K562 (cell line): Measurements from ENCODE around the gene TMEM214. TPM values are rescaled to one million over a fixed set of nuclear protein-coding genes. Genes with fewer than 3 reads are reported as not detected.
A peak's percentile ranks its signal among the peaks of the same experiment; 100 is the strongest.

ENCODE experiments used
- ATAC-seq: fragments of 200-7000 bp; cut with Tn5 transposase; 3 replicates; pipeline ENCODE4 v1.9.1; 2020; ENCODE audit warnings: moderate library complexity
- BruUV-seq: library from RNA; stranded (reverse); fragments of 400-500 nt; replicated peaks from 2 replicates; lab custom pipeline; 2021; lab: Mats Ljungman, UMichigan
- CTCF ChIA-PET: fragments of 300-600 bp; formaldehyde crosslinking; extraction: SDS; loops from one replicate; lab custom pipeline; 2021; ENCODE audit warnings: low intra/inter-chr PET ratio; lab: Yijun Ruan, JAX
- POLR2A ChIA-PET: fragments of 300-600, 350-650 bp; sonication (Branson Sonifier 250); formaldehyde crosslinking; extraction: SDS; loops from one replicate; lab custom pipeline; 2021; ENCODE audit warnings: antibody characterized with exemption, inconsistent platforms; lab: Yijun Ruan, JAX
- DNase-seq, 4 experiments: peaks; one replicate each; pipeline versions ENCODE4 v3.0.0 to v3.0.0-alpha.2; 2011 to 2018; ENCODE audit warnings: low spot score in 3 of 4, mixed read lengths in 3 of 4; ENCODE audit errors: extremely low read depth in 1 of 4
- FAIRE-seq: peaks from 2 replicates; lab custom pipeline; 2011; peaks lifted over from hg19 to GRCh38; lab: Jason Lieb, UNC
- H2AFZ ChIP-seq: 2 replicates; pipeline ENCODE4 v1.6.0; 2011; ENCODE audit warnings: low read depth, low read length, control low read depth, inconsistent platforms
- H3K27ac ChIP-seq: fragments of 200-600 bp; 3 replicates; pipeline ENCODE4 v1.8.0; 2011; ENCODE audit warnings: low read depth, mild to moderate bottlenecking, control low read depth, inconsistent platforms, low read length, moderate library complexity, mixed read lengths; ENCODE audit errors: extremely low read depth
- H3K27me3 ChIP-seq, 2 experiments: fragments of 300-600 bp in 1 of 2; 2 replicates in 1 of 2; 3 replicates in 1 of 2; pipeline versions ENCODE4 v1.6.0 to v1.8.0; 2011; ENCODE audit warnings: inconsistent platforms in 2 of 2, low read length in 2 of 2, mild to moderate bottlenecking in 1 of 2, mixed read lengths in 1 of 2, moderate library complexity in 1 of 2; ENCODE audit not compliant: control insufficient read depth in 2 of 2, insufficient read depth in 2 of 2
- H3K36me3 ChIP-seq: fragments of 300-600 bp; 3 replicates; pipeline ENCODE4 v1.8.0; 2011; ENCODE audit warnings: mild to moderate bottlenecking, low read length, inconsistent platforms; ENCODE audit not compliant: control insufficient read depth, insufficient read depth
- H3K4me1 ChIP-seq, 2 experiments: fragments of 200-600 bp in 1 of 2; replicated peaks in 1 of 2; 2 replicates in 1 of 2; 3 replicates in 1 of 2; pipeline versions ENCODE4 v1.5.1 to v1.8.0; 2011; ENCODE audit warnings: inconsistent platforms in 2 of 2, low read length in 2 of 2, mild to moderate bottlenecking in 1 of 2, mixed read lengths in 1 of 2, moderate library complexity in 1 of 2; ENCODE audit not compliant: control insufficient read depth in 2 of 2, insufficient read depth in 2 of 2
- H3K4me2 ChIP-seq: 2 replicates; pipeline ENCODE4 v1.6.1; 2011; ENCODE audit warnings: low read length, control low read depth, inconsistent platforms, mixed read lengths; ENCODE audit not compliant: insufficient read depth
- H3K4me3 ChIP-seq: fragments of 200-600 bp; sonication (generic), shearing (Covaris generic); 2 replicates; pipeline ENCODE4 v1.5.1; 2016; ENCODE audit warnings: control low read depth, inconsistent platforms
- H3K79me2 ChIP-seq: fragments of 200-600 bp; 3 replicates; pipeline ENCODE4 v1.8.0; 2011; ENCODE audit warnings: low read length, inconsistent platforms; ENCODE audit not compliant: control insufficient read depth, insufficient read depth
- H3K9ac ChIP-seq, 2 experiments: 2 replicates each; pipeline versions ENCODE4 v1.6.0 to v1.6.1; 2011; ENCODE audit warnings: low read depth in 2 of 2, low read length in 2 of 2, control low read depth in 1 of 2, inconsistent platforms in 1 of 2, mild to moderate bottlenecking in 1 of 2, mixed read lengths in 1 of 2; ENCODE audit not compliant: insufficient read depth in 1 of 2
- H3K9me1 ChIP-seq: one replicate; pipeline ENCODE4 v1.6.0; 2011; ENCODE audit warnings: inconsistent platforms, mild to moderate bottlenecking, low read length, moderate library complexity; ENCODE audit not compliant: control insufficient read depth, insufficient read depth
- H3K9me3 ChIP-seq: replicated peaks from 2 replicates; pipeline ENCODE4 v1.5.1; 2011; ENCODE audit warnings: low read depth, low read length, inconsistent platforms; ENCODE audit not compliant: control insufficient read depth, insufficient read depth
- H4K20me1 ChIP-seq: replicated peaks from 2 replicates; pipeline ENCODE4 v1.6.1; 2011; ENCODE audit warnings: low read length, inconsistent platforms, mixed read lengths; ENCODE audit not compliant: control insufficient read depth, insufficient read depth
- CHD2 ChIP-seq: IDR thresholded peaks from 2 replicates; pipeline ENCODE4 v1.6.1; 2011; ENCODE audit warnings: low read depth, low read length
- CSDE1 ChIP-seq, 2 experiments: fragments of 450-650 bp; IDR thresholded peaks; 2 replicates each; pipeline ENCODE4 v1.6.1; 2016; ENCODE audit warnings: mild to moderate bottlenecking in 1 of 2
- HNRNPH1 ChIP-seq: fragments of 200-400 bp; formaldehyde crosslinking; optimal IDR thresholded peaks from 2 replicates; pipeline ENCODE3; 2017; ENCODE audit warnings: low read depth, mild to moderate bottlenecking, low read length, moderate library complexity
- RFX7 ChIP-seq: fragments of 250-450 bp; sonication (Bioruptor Pico); IDR thresholded peaks from 2 replicates; pipeline ENCODE4 v1.5.1; 2021; ENCODE audit warnings: mild to moderate bottlenecking
- SMAD2 ChIP-seq: fragments of 150-350 bp; IDR thresholded peaks from 2 replicates; pipeline ENCODE4 v1.6.1; 2014; ENCODE audit warnings: low read depth, mild to moderate bottlenecking, low read length
- SP2 ChIP-seq: IDR thresholded peaks from 2 replicates; pipeline ENCODE4 v1.6.1; 2011; ENCODE audit warnings: mild to moderate bottlenecking, low read depth, low read length, moderate library complexity; ENCODE audit not compliant: poor library complexity, severe bottlenecking; ENCODE audit errors: extremely low read depth
- XRCC4 ChIP-seq: IDR thresholded peaks from one replicate; pipeline ENCODE4 v1.6.1; 2011; ENCODE audit not compliant: insufficient read depth, insufficient read length; ENCODE audit errors: extremely low read depth
- ZNF175 ChIP-seq: fragments of 200-800 bp; sonication (Bioruptor generic); IDR thresholded peaks from 2 replicates; pipeline ENCODE4 v1.6.1; 2016; ENCODE audit warnings: low read depth, mild to moderate bottlenecking, missing genetic modification characterization, missing compliant biosample characterization
- WGBS: fragments of 100-300 bp; shearing (Covaris generic); methylation state at CpG from one replicate; pipeline ENCODE4 v1.1.6; 2016; ENCODE audit warnings: low coverage, mixed read lengths; ENCODE audit not compliant: insufficient coverage; ENCODE audit errors: missing lambda C conversion rate; 5-methylcytosine and 5-hydroxymethylcytosine counted together
- in situ Hi-C: fragments of 300-500 bp; cut with MboI; formaldehyde crosslinking; loops from 4 replicates; pipeline ENCODE4 v1.15.0; 2018; ENCODE audit warnings: inconsistent platforms, mixed read lengths
- intact Hi-C: fragments of 100-400 bp; cut with micrococcal nuclease; formaldehyde crosslinking; loops from 2 replicates; pipeline ENCODE4 v1.14.2; 2022
- polyA plus RNA-seq, 8 experiments: library from polyadenylated mRNA; depleted of rRNA in 4 of 8; stranded (reverse) in 5 of 8; unstranded in 3 of 8; fragments of >200 nt; fragmentation: Nextera tagmentation in 2 of 8; fragmentation: Illumina TruSeq in 1 of 8; extraction: Ambion mirVana in 2 of 8; extraction: Trizol in 1 of 8; gene quantifications; 2 replicates each; pipeline versions ENCODE4 v1.2.1 to v1.2.3, GENCODE V29; 2011 to 2014; ENCODE audit warnings: inconsistent platforms in 1 of 8, missing spikeins in 1 of 8
- total RNA-seq, 7 experiments: library from RNA; depleted of rRNA in 6 of 7; stranded (reverse); fragments of >200 nt in 6 of 7; fragmentation: Illumina TruSeq in 2 of 7; extraction: Trizol in 2 of 7; gene quantifications; 2 replicates each; pipeline versions ENCODE4 v1.2.1 to v1.2.3, GENCODE V29; 2011 to 2021; ENCODE audit warnings: low replicate concordance in 1 of 7
- TF ChIP-seq, protein P1 (sequence below): sonication (generic); formaldehyde crosslinking; IDR thresholded peaks from 2 replicates; pipeline ENCODE4 v1.8.1; 2023; ENCODE audit warnings: mild to moderate bottlenecking, missing genetic modification reagents
- TF ChIP-seq, protein P2 (sequence below), 2 experiments: fragments of 450-650 bp; IDR thresholded peaks; 2 replicates each; pipeline ENCODE4 v1.6.1; 2016; ENCODE audit warnings: mild to moderate bottlenecking in 2 of 2, borderline replicate concordance in 1 of 2, low read depth in 1 of 2, moderate library complexity in 1 of 2
- TF ChIP-seq, protein P3 (sequence below): fragments of 250-450 bp; sonication (Bioruptor Pico); IDR thresholded peaks from 2 replicates; pipeline ENCODE4 v1.5.0; 2021

The TMEM214 gene
- total and polyA plus RNA-seq, 9 of the 15 experiments (the other 6 are each of a cell fraction or from before 2014, with no cell fraction given): 11.4 to 81.4 (median 44.1) TPM

DNA sequence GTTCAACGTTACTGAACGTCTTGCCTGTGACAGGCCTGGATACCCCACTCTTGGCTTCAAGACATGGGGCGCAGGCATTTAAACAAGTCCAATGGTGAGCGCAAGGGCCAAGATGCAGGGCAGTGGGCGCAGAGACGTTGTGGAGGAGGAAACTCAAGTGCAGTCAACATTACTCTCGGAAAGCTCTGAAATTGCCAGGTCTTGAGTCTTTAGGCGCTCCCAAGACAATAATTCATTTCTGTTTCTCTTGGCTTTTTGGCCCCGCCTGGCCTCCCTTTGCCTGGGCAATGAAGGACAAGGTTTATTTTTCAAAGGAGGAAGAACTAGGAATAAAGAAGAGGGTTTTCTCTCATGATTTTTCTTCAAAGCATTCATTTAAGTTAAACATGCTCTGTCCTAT lies 13.3 kb upstream of the TMEM214 start:
- no peaks in the 10 kb centered on the region for H3K27me3 ChIP-seq
- intact Hi-C loops: loop anchor here (5.0 to 10.0 kb wide), 2 partner anchors 173 to 255 kb away; partner anchors contain the start of gene SLC35F6
- peaks cover 33% of the 10 kb centered on the region for H3K36me3 ChIP-seq
- 0 out of 2 replicates have a peak, but pooled peaks cover 7% of the 10 kb centered on the region for H4K20me1 ChIP-seq
- H3K4me2 ChIP-seq: peak overlapping the region; percentile 70
- in situ Hi-C loops: no loop called here
- peaks cover 53 to 67% of the 10 kb centered on the region in 2 experiments for H3K4me1 ChIP-seq
- H3K9me1 ChIP-seq: no peaks in the 10 kb centered on the region
- 71% methylated on average over 7 of the region's 9 CpGs for WGBS
- peak overlapping the region in 1 of 2 experiments; percentile 50; a peak in 1 of 4 replicates for H3K9ac ChIP-seq
- ATAC-seq (no peak), FAIRE-seq (no peak), DNase-seq (no peak)
- CTCF ChIA-PET: interaction anchor here (6.8 kb wide), 1 partner anchor 58 kb away, joined by 65 read pairs; no protein-coding TSS in a partner anchor
- H3K79me2 ChIP-seq: peaks cover 45% of the 10 kb centered on the region
- H3K4me3 ChIP-seq: no peak overlapping the region
- H3K9me3 ChIP-seq: no peaks in the 10 kb centered on the region
- H3K27ac ChIP-seq: peak overlapping the region; percentile 64; the same call in 2 of the 3 replicates
- POLR2A ChIA-PET: interaction anchor here (0.7 to 3.1 kb wide), 7 partner anchors 9 to 299 kb away, joined by 3 to 18 read pairs (median 4); partner anchors contain the start of gene TMEM214
- BruUV-seq: no TSS peak
- no peak overlapping the region for H2AFZ ChIP-seq
- TF ChIP-seq, protein P1, sequence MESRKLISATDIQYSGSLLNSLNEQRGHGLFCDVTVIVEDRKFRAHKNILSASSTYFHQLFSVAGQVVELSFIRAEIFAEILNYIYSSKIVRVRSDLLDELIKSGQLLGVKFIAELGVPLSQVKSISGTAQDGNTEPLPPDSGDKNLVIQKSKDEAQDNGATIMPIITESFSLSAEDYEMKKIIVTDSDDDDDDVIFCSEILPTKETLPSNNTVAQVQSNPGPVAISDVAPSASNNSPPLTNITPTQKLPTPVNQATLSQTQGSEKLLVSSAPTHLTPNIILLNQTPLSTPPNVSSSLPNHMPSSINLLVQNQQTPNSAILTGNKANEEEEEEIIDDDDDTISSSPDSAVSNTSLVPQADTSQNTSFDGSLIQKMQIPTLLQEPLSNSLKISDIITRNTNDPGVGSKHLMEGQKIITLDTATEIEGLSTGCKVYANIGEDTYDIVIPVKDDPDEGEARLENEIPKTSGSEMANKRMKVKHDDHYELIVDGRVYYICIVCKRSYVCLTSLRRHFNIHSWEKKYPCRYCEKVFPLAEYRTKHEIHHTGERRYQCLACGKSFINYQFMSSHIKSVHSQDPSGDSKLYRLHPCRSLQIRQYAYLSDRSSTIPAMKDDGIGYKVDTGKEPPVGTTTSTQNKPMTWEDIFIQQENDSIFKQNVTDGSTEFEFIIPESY (CRISPR knock-in tag): no peak
- no peak for TF ChIP-seq HNRNPH1
- TF ChIP-seq SMAD2: no peak
- TF ChIP-seq, protein P2, sequence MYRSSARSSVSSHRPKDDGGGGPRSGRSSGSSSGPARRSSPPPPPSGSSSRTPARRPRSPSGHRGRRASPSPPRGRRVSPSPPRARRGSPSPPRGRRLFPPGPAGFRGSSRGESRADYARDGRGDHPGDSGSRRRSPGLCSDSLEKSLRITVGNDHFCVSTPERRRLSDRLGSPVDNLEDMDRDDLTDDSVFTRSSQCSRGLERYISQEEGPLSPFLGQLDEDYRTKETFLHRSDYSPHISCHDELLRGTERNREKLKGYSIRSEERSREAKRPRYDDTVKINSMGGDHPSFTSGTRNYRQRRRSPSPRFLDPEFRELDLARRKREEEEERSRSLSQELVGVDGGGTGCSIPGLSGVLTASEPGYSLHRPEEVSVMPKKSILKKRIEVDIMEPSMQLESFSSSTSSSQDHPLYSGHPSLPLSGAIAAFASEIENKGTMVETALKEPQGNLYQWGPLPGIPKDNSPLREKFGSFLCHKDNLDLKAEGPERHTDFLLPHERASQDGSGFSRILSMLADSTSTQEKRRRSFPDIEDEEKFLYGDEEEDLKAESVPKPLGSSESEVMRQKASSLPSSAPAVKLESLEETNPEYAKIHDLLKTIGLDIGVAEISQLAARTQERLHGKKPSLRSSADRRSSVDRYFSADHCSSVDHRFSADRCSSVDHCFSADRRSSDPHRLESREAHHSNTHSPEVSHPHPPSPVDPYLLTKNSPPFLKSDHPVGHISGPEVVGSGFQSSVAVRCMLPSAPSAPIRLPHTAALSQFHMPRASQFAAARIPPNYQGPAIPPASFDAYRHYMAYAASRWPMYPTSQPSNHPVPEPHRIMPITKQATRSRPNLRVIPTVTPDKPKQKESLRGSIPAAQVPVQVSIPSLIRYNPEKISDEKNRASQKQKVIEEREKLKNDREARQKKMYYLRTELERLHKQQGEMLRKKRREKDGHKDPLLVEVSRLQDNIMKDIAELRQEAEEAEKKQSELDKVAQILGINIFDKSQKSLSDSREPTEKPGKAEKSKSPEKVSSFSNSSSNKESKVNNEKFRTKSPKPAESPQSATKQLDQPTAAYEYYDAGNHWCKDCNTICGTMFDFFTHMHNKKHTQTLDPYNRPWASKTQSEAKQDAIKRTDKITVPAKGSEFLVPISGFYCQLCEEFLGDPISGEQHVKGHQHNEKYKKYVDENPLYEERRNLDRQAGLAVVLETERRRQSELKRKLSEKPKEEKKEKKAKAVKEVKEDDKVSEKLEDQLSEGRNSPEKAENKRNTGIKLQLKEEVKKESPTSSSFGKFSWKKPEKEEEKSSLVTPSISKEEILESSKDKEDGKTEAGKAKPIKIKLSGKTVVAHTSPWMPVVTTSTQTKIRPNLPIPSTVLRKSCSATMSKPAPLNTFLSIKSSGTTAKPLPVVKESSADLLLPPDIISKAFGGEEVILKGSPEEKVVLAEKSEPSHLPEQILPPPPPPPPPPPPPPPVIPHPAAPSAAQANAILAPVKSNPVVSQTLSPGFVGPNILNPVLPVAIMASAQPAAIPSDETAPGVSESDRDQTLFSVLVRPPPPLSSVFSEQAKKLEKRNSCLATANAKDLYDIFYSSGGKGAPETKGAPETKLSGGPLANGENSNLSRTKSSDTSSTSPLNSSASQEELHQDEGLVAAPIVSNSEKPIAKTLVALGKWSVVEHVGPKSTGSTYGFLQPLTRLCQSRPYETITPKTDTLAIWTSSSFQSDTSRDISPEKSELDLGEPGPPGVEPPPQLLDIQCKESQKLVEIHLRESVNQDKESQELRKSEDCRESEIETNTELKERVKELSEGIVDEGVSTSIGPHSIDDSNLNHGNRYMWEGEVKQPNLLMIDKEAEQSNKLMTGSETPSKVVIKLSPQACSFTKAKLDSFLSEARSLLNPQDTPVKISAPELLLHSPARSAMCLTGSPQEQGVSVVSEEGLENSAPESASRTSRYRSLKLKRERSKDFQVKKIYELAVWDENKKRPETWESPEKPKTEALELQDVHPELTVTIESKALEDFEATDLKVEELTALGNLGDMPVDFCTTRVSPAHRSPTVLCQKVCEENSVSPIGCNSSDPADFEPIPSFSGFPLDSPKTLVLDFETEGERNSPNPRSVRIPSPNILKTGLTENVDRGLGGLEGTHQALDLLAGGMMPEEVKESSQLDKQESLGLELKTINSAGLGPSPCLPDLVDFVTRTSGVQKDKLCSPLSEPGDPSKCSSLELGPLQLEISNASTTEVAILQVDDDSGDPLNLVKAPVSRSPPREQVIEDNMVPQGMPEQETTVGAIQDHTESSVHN (IDR thresholded peaks at IDR 0.05; ENCODE audit: borderline replicate concordance in 1 of 2, low read depth in 1 of 2): no peak
- no peak for TF ChIP-seq CSDE1 (IDR thresholded peaks at IDR 0.05)
- TF ChIP-seq CHD2: no peak
- no peak for TF ChIP-seq XRCC4
- no peak for TF ChIP-seq ZNF175 (CRISPR knock-in tag)
- TF ChIP-seq SP2: no peak
- TF ChIP-seq, protein P3, sequence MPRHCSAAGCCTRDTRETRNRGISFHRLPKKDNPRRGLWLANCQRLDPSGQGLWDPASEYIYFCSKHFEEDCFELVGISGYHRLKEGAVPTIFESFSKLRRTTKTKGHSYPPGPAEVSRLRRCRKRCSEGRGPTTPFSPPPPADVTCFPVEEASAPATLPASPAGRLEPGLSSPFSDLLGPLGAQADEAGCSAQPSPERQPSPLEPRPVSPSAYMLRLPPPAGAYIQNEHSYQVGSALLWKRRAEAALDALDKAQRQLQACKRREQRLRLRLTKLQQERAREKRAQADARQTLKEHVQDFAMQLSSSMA: no peak
- TF ChIP-seq RFX7 (CRISPR knock-in tag): no peak
